A549 treated with ZK216348 at 1 μM for 4 hours (cell line): ENCODE results near the gene CAMK2G. TPM values are rescaled to one million over a fixed set of nuclear protein-coding genes. Genes with fewer than 3 reads are reported as not detected.

ENCODE experiments used
- total RNA-seq: library from RNA; stranded (reverse); fragments of 200-300 nt; extraction: Qiagen RNA extraction; gene quantifications from 5 replicates; pipeline ENCODE4 v1.2.3, GENCODE V29; 2022; ENCODE audit warnings: low read depth

The CAMK2G gene
- 16.6 to 19.5 TPM (median 18.8 TPM) in 5 replicates for total RNA-seq

GRCh38 chr10:73874267-73875138 lies at the start of gene CAMK2G:
Gene CAMK2G, minus strand, starts transcription at chr10:73874555. Its CDS starts 94 bp downstream, at chr10:73874461.

GRCh38 chr10:73910764-73911552 lies 36.6 kb upstream of the CAMK2G start, which contains the start of gene PLAU:
Gene PLAU, plus strand, starts transcription at chr10:73911132. Its CDS starts 424 bp downstream, at chr10:73911556.

GRCh38 chr10:73785211-73785720 lies 89.1 kb downstream of the CAMK2G start, which contains the start of gene ZSWIM8:
Gene ZSWIM8, plus strand, starts transcription at chr10:73785606. Its CDS starts 273 bp downstream, at chr10:73785879.

GRCh38 chr10:73781879-73782748 lies 92.2 kb downstream of the CAMK2G start, which contains the start of gene CHCHD1:
Gene CHCHD1, plus strand, starts transcription at chr10:73782048. Its CDS starts 28 bp downstream, at chr10:73782076.

Other genes starting within 250 kb of the CAMK2G start
- gene MYOZ1, start 233.1 kb downstream of the CAMK2G start, total RNA-seq: not detected in 5 replicates
- not detected in 5 replicates for gene SYNPO2L, start 218.5 kb downstream of the CAMK2G start, total RNA-seq
- gene AGAP5, start 176.4 kb downstream of the CAMK2G start, total RNA-seq: 1.7 to 3.5 TPM (median 3.1 TPM) in 5 replicates
- 39.6 to 66.6 TPM (median 61.1 TPM) in 5 replicates for gene SEC24C, start 130.2 kb downstream of the CAMK2G start, total RNA-seq
- gene CHCHD1, start 92.5 kb downstream of the CAMK2G start, total RNA-seq: 63.4 to 72.2 TPM (median 67.6 TPM) in 5 replicates
- 22.4 to 48.8 TPM (median 43.4 TPM) in 5 replicates for gene ZSWIM8, start 88.9 kb downstream of the CAMK2G start, total RNA-seq
- 10.9 to 22.6 TPM (median 19.1 TPM) in 5 replicates for gene NDST2, start 63.0 kb downstream of the CAMK2G start, total RNA-seq
- 101 to 107 TPM (median 105 TPM) in 5 replicates for gene PLAU, start 36.6 kb upstream of the CAMK2G start, total RNA-seq
- 109 to 192 TPM (median 157 TPM) in 5 replicates for gene VCL, start 123.6 kb upstream of the CAMK2G start, total RNA-seq